Effector memory CD8-positive, alpha-beta T cell (primary cell): ENCODE data around the gene C10orf90.
"Not testable (repeated sequence)": the region's sequence is repeated elsewhere in the genome, so short reads cannot be mapped to it uniquely, and the experiment has no call there.

Experiments
- ATAC-seq: fragments of 150-1000 bp; cut with Tn5 transposase; replicated peaks from 2 replicates; pipeline ENCODE4 v1.10.0; 2021; ENCODE audit warnings: mild to moderate bottlenecking, moderate library complexity
- DNase-seq, 3 experiments: peaks; one replicate each; pipeline ENCODE4 v3.0.0; 2021
- H3K27ac Mint-ChIP-seq, 2 donors: one replicate each; pipeline ENCODE4 v1.8.0; 2022; ENCODE audit warnings: mild to moderate bottlenecking in 2 of 2, mixed read lengths in 2 of 2, moderate library complexity in 2 of 2
- H3K27me3 Mint-ChIP-seq, 2 donors: one replicate each; pipeline ENCODE4 v1.8.0; 2022; ENCODE audit warnings: mixed read lengths in 2 of 2
- H3K36me3 Mint-ChIP-seq: one replicate; pipeline ENCODE4 v1.8.0; 2022; ENCODE audit warnings: mild to moderate bottlenecking, moderate library complexity, mixed read lengths; ENCODE audit not compliant: insufficient read depth
- H3K4me1 Mint-ChIP-seq, 2 donors: one replicate each; pipeline ENCODE4 v1.8.0; 2022; ENCODE audit warnings: low read depth in 2 of 2, mixed read lengths in 2 of 2
- H3K4me3 Mint-ChIP-seq, 2 donors: one replicate each; pipeline ENCODE4 v1.8.0; 2022; ENCODE audit warnings: mild to moderate bottlenecking in 2 of 2, mixed read lengths in 2 of 2, moderate library complexity in 2 of 2
- H3K9me3 Mint-ChIP-seq, 2 donors: one replicate each; pipeline ENCODE4 v1.8.0; 2022; ENCODE audit warnings: mixed read lengths in 2 of 2

C10orf90 gene

DNA sequence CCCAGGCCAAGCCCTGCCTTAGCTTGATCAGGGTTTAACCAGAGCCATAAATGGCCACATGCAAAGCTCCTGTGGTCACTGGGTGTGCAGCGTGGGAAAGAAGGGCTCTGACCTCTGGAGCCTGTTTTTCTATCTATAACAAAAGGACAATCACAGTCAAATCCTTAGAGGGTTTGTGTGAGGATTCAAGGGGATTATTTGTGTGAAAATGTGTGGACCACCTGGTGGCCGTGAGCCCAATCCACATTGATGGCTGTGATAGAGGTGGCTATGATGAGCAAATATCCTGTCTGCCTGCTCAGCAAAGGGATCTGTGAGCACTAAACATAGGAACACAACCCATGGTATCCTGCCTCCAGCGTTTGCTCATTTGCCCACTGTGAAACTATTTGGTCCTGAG lies 107.1 kb downstream of the C10orf90 start:
- H3K9me3 Mint-ChIP-seq, result peaks cover 0 to 1% of the 10 kb centered on the region in 2 donors
- H3K27ac Mint-ChIP-seq, result no peak overlapping the region
- H3K36me3 Mint-ChIP-seq, result no peaks in the 10 kb centered on the region
- H3K27me3 Mint-ChIP-seq, result no peaks in the 10 kb centered on the region
- no peak for ATAC-seq
- H3K4me1 Mint-ChIP-seq, result no peaks in the 10 kb centered on the region
- DNase-seq, result no peak
- no peak overlapping the region for H3K4me3 Mint-ChIP-seq

DNA sequence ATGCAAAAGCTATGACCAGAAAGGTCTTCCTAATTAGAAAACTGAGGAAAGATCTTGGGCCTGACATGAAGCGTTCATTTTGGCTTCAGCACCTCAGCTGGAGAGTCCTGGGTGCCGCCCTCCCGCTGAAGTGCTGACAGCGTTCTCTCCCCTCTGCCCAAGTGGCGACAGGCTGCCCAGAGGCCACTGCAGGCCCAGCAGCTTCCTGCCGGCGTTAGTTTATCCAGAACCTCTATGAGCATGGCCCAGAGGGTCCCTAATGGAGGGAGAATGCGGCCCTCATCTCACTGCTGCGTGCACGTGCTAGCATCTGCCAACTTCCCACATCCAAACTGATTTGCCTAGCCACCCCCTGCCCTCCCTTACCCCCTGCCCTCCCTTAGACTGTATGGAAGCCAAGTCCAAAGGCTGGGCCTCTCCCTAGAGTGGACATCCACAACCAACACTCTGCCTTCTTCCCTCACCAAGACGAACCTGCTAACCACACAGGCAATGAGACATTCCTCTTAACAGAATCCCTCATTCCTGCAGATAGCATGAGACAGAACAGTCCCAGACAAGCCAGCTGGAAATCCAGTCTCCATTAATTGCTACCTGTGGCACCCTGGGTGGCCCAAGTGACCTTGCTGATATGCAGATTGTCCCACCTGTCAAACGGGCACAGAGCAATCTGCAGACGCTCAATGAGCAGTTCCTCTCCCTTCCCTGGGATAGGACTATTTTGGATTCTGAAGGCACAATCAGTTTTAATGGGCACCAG lies 108.4 kb downstream of the C10orf90 start:
- H3K36me3 Mint-ChIP-seq, result no peaks in the 10 kb centered on the region
- no peak overlapping the region for H3K27ac Mint-ChIP-seq
- ATAC-seq, result no peak
- H3K9me3 Mint-ChIP-seq, result peaks cover 0 to 5% of the 10 kb centered on the region in 2 donors
- H3K27me3 Mint-ChIP-seq, result no peaks in the 10 kb centered on the region
- H3K4me3 Mint-ChIP-seq, result no peak overlapping the region
- no peak for DNase-seq
- no peaks in the 10 kb centered on the region for H3K4me1 Mint-ChIP-seq

DNA sequence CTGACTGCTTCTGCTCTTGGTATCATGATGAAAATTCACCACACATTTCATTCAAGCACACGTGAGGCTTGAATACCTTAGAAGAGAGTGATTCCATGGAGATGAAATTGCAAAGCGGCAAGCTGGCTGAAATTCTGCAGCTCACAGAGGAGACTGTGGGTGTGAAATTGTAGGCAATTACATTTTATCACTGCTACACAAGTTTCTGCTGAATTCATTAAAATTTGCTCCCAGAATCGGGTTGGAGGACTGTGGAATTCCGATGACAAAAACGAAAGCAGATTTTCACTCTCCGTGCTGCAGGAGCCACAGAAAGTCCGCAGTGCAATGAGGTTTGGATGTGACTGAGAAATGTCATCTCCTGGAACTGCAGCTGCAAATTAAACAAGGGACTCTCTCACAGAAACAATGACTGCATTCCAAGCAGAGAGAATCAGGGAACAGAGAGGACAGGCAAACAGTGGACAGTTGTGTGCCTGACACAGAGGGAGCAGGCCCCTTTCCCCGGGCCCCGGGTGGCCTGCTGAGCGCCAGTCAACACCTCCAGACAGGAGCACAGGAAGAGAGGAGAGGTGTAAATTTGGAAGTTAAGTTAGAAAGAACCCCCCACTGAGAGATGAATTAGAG lies 109.1 kb downstream of the C10orf90 start:
- DNase-seq (no peak), ATAC-seq (no peak)
- Mint-ChIP-seq H3K27me3 (no peaks in the 10 kb centered on the region), H3K9me3 (peaks cover 0 to 5% of the 10 kb centered on the region in 2 donors), H3K4me1 (no peaks in the 10 kb centered on the region), H3K36me3 (no peaks in the 10 kb centered on the region), H3K4me3 (no peak overlapping the region), H3K27ac (no peak overlapping the region)

DNA sequence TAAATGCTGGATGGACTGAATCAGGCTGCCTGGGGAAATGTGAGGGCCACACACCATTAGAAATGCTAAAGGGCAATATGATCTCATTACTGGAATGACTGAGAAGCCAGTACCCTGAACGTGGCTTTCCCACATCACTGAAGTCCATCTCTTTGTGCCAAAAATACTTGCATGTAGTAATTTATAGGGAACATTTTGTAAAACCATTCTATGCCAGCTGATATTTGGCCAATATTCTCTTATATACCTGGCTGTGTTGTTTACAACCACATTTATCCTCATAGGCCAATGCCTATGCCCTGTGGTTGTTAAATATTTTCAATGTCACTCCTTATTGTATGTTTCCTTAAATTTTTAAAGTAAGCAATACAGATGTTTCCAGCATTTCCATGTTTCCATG lies 111.6 kb downstream of the C10orf90 start:
- DNase-seq (no peak), ATAC-seq (no peak)
- Mint-ChIP-seq H3K36me3 (no peaks in the 10 kb centered on the region), H3K4me1 (no peaks in the 10 kb centered on the region), H3K27ac (no peak overlapping the region), H3K4me3 (no peak overlapping the region), H3K27me3 (no peaks in the 10 kb centered on the region), H3K9me3 (peaks cover 0 to 4% of the 10 kb centered on the region in 2 donors)

DNA sequence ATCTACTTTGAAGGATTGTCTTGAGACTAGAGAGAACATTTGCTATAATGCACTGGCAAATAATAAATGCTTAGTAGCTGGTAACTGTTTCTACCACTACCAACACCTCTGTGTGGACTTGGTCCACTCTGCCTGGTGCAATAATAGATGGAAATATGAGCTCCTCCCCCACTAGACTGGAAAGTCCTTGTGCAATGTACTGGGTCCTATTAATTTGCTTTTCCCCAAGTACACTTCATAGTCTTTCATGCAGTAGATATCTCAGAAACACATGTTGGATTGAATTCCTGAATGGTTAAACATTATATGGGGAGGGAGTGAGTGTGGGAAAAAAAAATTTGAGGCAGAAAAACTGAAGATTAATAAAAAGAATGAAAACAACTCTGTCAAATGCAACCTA lies 119.3 kb downstream of the C10orf90 start:
- Mint-ChIP-seq H3K36me3 (no peaks in the 10 kb centered on the region), H3K27ac (no peak overlapping the region), H3K27me3 (no peaks in the 10 kb centered on the region), H3K4me1 (no peaks in the 10 kb centered on the region), H3K4me3 (no peak overlapping the region), H3K9me3 (no peaks in the 10 kb centered on the region)
- ATAC-seq (no peak), DNase-seq (no peak)

DNA sequence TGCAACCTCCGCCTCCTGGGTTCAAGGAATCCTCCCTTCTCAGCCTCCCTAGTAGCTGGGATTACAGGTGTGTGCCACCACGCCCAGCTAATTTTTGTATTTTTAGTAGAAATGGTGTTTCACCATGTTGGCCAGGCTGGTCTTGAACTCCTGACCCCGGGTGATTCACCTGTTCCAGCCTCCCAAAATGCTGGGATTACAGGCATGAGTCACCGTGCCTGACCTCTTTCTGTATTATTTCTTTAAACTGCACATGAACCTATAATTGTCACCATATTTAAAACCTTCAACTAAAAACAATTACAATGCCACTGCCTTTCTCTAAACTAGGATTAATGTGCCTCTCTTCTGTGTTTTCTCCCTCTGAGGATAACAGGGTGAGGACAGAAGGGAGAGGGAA lies 119.9 kb downstream of the C10orf90 start:
- H3K27ac Mint-ChIP-seq, DNase-seq, ATAC-seq, H3K9me3 Mint-ChIP-seq, H3K4me3 Mint-ChIP-seq, H3K36me3 Mint-ChIP-seq, H3K4me1 Mint-ChIP-seq, H3K27me3 Mint-ChIP-seq: not testable (repeated sequence)

DNA sequence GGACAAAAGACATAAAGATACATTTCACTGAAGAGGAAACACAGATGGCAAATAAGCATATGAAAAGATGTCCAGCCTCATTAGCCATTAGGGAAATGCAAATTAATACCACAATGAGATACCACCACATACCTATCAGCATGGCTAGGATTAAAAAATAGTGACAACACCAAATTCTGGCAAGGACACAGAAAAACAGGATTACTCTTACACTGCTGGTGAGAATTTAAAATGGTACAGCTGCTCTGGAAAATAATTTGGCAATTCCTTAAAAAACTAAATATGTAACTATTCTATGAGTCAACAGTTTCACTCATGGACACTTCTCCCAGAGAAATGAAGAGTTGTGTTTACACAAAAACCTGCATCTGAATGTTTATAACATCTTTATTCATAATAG lies 121.1 kb downstream of the C10orf90 start:
- H3K4me1 Mint-ChIP-seq, result no peaks in the 10 kb centered on the region
- H3K27me3 Mint-ChIP-seq, result no peaks in the 10 kb centered on the region
- H3K4me3 Mint-ChIP-seq, result no peak overlapping the region
- ATAC-seq (no peak), DNase-seq (no peak)
- no peaks in the 10 kb centered on the region for H3K9me3 Mint-ChIP-seq
- no peak overlapping the region for H3K27ac Mint-ChIP-seq
- no peaks in the 10 kb centered on the region for H3K36me3 Mint-ChIP-seq

DNA sequence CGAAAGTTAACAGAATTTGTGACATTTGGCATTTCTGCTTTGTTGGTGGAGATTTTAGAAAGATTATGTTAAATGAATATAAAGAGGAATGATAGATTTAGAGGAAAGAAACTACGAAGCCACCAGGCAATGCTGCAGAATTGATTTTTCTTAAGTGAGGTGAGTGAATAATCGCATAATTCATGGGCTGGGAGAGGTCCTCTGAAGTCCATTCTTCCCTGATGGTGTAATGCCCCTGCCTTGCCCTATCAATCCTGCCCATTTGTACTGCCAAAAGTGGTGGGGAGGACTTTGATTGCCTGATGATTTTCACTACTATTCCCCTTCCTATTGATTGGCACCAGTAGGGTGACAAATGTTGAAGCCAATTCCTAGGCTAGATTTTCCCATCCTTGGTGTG lies 125.9 kb downstream of the C10orf90 start:
- Mint-ChIP-seq H3K27me3 (peaks cover 0 to 8% of the 10 kb centered on the region in 2 donors), H3K4me3 (no peak overlapping the region), H3K36me3 (no peaks in the 10 kb centered on the region), H3K27ac (no peak overlapping the region), H3K9me3 (peaks cover 0 to 2% of the 10 kb centered on the region in 2 donors), H3K4me1 (no peaks in the 10 kb centered on the region)
- DNase-seq (no peak), ATAC-seq (no peak)

DNA sequence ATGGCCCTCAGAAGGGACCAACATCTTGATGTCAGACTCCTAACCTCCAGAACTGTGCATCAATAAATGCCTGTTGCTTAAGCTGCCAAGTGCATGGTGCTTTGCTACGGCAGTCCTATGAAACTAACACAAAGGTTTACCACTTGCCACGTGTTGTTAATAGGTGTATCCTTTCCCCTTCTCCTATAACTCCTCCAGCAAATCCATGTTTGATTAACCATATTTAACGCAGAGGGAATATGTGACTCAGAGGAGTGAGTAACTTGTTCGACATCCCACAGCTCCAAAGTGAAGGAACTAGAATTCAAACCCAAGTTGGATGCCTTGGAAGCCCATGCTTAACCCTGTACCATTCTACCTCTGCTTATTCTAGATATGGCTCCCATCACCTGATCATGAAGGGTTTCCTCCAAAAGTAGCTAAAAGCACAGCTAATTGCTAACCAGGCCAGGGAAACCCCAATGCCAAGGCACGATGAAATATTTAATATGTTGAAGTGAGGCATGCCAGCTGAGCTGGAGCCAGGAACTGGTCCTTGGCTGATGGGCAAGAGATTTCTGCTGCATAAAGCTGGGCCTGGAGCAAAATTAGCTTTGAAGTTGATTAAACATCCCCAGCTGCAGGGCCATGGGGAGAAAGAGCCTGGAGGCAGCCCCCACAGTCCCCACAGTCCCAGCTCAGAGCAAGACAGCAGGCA lies 131.9 kb downstream of the C10orf90 start:
- no peaks in the 10 kb centered on the region for H3K4me1 Mint-ChIP-seq
- H3K9me3 Mint-ChIP-seq, result peaks cover 0 to 2% of the 10 kb centered on the region in 2 donors
- no peaks in the 10 kb centered on the region for H3K36me3 Mint-ChIP-seq
- H3K4me3 Mint-ChIP-seq, result no peak overlapping the region
- DNase-seq, result no peak
- no peak for ATAC-seq
- peaks cover 0 to 17% of the 10 kb centered on the region in 2 donors for H3K27me3 Mint-ChIP-seq
- no peak overlapping the region for H3K27ac Mint-ChIP-seq

DNA sequence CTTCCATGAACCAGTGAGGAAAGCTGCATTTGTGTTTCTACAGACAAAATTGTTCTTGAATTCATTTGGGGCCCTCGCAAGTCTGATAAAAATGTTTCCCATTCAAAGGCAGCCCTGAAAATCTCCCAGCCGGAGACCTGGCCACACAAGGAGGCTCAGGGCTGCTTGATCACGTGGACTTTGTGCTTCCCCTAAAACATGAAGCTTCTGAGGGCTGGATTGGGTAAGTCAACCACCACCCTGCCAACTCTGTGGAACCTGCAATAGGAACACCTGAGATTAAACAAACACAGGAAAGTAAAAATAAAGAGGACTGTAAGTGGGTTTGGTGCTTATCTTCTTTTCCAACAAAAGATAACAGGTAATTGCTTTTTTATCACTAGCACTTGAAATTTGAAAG lies 133.8 kb downstream of the C10orf90 start:
- H3K4me3 Mint-ChIP-seq, result no peak overlapping the region

DNA sequence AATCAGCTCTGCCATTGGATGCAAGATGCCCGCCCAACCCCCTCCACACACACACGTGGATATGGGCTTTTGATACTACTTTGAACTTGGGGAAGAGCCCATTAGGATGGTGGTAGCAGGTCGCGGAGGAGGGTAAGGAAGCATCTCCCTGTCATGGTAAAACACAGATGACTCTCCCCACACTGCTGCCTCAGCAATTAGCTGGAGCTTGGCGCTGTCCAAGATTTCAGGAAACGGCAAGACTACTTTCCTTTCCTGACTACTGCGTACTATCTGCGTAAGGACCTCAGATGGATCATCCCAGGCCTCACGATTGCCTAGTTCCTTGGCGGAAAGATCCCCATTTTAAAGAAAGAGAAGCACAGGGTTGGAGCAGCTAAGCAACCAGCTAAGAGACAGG lies 134.3 kb downstream of the C10orf90 start:
- no peak for DNase-seq
- H3K27me3 Mint-ChIP-seq, result peaks cover 0 to 8% of the 10 kb centered on the region in 2 donors
- no peak overlapping the region for H3K27ac Mint-ChIP-seq

More for the DNA sequence above, 133.8 kb downstream of the C10orf90 start:
- Mint-ChIP-seq H3K27me3 (peaks cover 0 to 11% of the 10 kb centered on the region in 2 donors), H3K4me1 (no peaks in the 10 kb centered on the region), H3K36me3 (peaks cover 3% of the 10 kb centered on the region), H3K27ac (no peak overlapping the region), H3K9me3 (no peaks in the 10 kb centered on the region)
- DNase-seq, result no peak
- no peak for ATAC-seq

DNA sequence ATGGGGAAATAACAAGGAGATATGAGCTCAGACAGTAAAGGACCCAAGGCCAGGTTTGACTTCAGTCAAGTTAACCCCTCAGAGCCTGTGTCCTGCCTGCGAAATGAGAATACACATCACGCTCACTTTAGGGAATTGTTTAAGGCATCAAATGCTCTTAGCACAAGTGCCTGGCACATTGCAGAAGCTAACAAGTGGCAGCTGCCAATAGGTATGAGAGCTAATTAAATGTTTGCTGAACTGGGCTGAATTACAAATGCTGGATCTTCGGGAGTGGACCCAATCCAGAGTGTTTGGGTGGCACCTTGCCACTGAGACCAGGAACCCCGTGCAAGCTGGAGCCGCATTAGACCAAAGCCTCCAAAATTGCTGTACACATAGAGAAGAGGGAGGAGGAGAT lies 136.8 kb downstream of the C10orf90 start:
- ATAC-seq (no peak), DNase-seq (no peak)
- peaks cover 0 to 8% of the 10 kb centered on the region in 2 donors for H3K27me3 Mint-ChIP-seq
- peaks cover 3% of the 10 kb centered on the region for H3K36me3 Mint-ChIP-seq
- no peak overlapping the region for H3K4me3 Mint-ChIP-seq
- H3K4me1 Mint-ChIP-seq, result no peaks in the 10 kb centered on the region
- H3K9me3 Mint-ChIP-seq, result peaks cover 0 to 3% of the 10 kb centered on the region in 2 donors
- H3K27ac Mint-ChIP-seq, result no peak overlapping the region

More for the DNA sequence above, 134.3 kb downstream of the C10orf90 start:
- Mint-ChIP-seq H3K9me3 (no peaks in the 10 kb centered on the region), H3K36me3 (peaks cover 3% of the 10 kb centered on the region), H3K4me3 (no peak overlapping the region), H3K4me1 (no peaks in the 10 kb centered on the region)
- no peak for ATAC-seq

DNA sequence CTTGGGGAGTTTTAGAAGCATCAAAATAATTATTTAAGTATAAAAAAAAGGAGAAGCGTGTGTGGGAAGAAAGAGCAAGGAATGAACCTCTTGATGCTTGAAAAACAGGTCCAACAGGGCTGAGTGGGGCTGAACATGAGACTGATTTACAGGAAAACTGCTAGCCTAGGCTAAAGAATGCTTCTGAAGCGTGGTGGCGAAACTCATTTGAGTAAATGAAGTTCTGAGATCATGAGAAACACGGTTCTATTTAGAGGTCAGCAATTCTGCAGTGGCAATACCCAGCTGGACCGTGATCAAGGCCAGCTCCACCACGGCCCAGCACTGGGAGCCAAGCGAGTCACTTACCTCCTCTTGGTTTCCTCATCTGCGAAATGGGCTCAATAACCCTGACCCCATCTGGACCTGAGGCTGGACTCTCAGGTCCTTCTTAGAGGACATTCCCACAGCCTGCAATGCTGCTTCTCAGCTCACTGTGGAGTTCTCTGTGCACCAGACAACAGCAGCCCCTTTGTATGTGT lies 142.1 kb downstream of the C10orf90 start:
- no peak overlapping the region for H3K4me3 Mint-ChIP-seq
- H3K36me3 Mint-ChIP-seq, result peaks cover 6% of the 10 kb centered on the region
- peaks cover 0 to 11% of the 10 kb centered on the region in 2 donors for H3K27me3 Mint-ChIP-seq
- no peak for DNase-seq
- H3K4me1 Mint-ChIP-seq, result no peaks in the 10 kb centered on the region
- peaks cover 0 to 3% of the 10 kb centered on the region in 2 donors for H3K9me3 Mint-ChIP-seq
- no peak overlapping the region for H3K27ac Mint-ChIP-seq
- no peak for ATAC-seq
